Spleen (tissue), 7 donors: ENCODE measurements around the gene TRIM29.

ENCODE experiments used
- CTCF ChIP-seq, 11 experiments: fragments of 200-600 bp in 7 of 11; fragments of 450-650 bp in 4 of 11; sonication (generic) in 4 of 11; IDR thresholded peaks in 8 of 11; conservative IDR thresholded peaks in 3 of 11; 1 replicate in 7 of 11; 2 replicates in 4 of 11; pipeline versions ENCODE4 v1.4.0 to v1.8.0; 2016 to 2021; ENCODE audit warnings: antibody characterized with exemption in 11 of 11, inconsistent platforms in 4 of 11, mild to moderate bottlenecking in 1 of 11
- POLR2A ChIP-seq, 3 donors: fragments of 450-650 bp; IDR thresholded peaks; one replicate each; pipeline ENCODE4 v1.5.1; 2017; ENCODE audit warnings: antibody characterized with exemption in 3 of 3, mild to moderate bottlenecking in 1 of 3
- donor health status: DM: no; HTN: no; CAD: no; lungs with moderate emphysema.
- donor health status: DM: no; HTN: no; CAD: no.
- donor health status: DM: no; HTN: no; CAD: no.

- TF ChIP-seq CTCF (IDR thresholded peaks at IDR 0.05 in 8 of 11, conservative IDR thresholded peaks at IDR 0.05 in 3 of 11) (no peak), POLR2A (IDR thresholded peaks at IDR 0.05) (no peak)
Measured at GRCh38 chr11:120181376-120181975, 43.6 kb upstream of the TRIM29 start.
